ENCODE measurements around the gene PLEKHO1. TPM values are rescaled to one million over a fixed set of nuclear protein-coding genes. Genes with fewer than 3 reads are reported as not detected.
A peak's percentile ranks its signal among the peaks of the same experiment; 100 is the strongest.

Gene PLEKHO1
- total RNA-seq, 5 donors from 2014 or later (not counting 1 experiment from before 2014, with no cell fraction given) = 68.9 to 183 (median 154) TPM

DNA sequence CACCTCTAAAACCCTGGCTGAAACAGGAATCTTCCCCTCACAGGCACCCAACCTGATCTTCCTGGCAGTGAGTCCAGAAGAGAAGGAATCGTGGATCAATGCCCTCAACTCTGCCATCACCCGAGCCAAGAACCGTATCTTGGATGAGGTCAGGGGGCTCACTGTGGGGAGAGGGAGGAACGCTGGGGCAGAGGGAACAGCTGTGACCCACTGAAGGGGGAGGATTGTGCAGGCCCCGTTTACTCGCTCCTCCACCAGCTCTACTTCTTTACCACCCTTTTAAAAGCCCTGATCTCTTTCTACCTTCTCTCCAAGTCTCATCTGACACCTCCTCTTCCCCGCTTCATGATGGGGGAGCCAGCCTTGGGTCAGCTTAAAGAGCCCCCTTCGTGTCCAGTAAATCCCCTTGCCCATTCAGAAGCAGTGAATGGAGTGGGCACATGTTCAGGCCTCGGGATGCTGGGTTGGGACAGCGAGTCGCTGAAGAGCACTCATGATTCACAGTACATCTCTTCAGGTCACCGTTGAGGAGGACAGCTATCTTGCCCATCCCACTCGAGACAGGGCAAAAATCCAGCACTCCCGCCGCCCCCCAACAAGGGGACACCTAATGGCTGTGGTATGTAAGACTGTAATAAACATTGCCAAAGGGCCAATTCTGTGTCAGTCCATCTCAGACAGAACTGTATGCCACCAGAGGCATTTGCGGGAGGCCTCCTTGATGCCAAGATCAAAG is 7.3 kb downstream of the PLEKHO1 start:
- ATAC-seq (replicated peaks in 1 of 4) (no peak), DNase-seq (no peak)
- Histone ChIP-seq H3K27ac (ENCODE audit: low read length) (no peak overlapping the region), H3K27me3 (replicated peaks in 1 of 2; ENCODE audit: control insufficient read depth in 2 of 2, extremely low read depth in 1 of 2, insufficient read depth in 2 of 2, low read length in 1 of 2) (no peaks in the 10 kb centered on the region), H3K4me1 (ENCODE audit: control insufficient read depth in 1 of 2, extremely low read depth in 1 of 2, insufficient read depth in 2 of 2, low read length in 2 of 2) (peaks cover 24 to 65% of the 10 kb centered on the region in 2 experiments), H3K36me3 (ENCODE audit: control insufficient read depth in 2 of 2, extremely low read depth in 1 of 2, insufficient read depth in 1 of 2, low read length in 1 of 2) (peaks cover 16 to 66% of the 10 kb centered on the region in 2 donors), H3K4me3 (ENCODE audit: control insufficient read depth in 1 of 2, extremely low read depth in 1 of 2, low read length in 1 of 2) (no peak overlapping the region), H3K9me3 (no peaks in the 10 kb centered on the region)
- POLR2A ChIA-PET = no interaction called here
- H3K4me3 Mint-ChIP-seq = no peak overlapping the region
- H3K36me3 Mint-ChIP-seq = peaks cover 56% of the 10 kb centered on the region
- peak overlapping the region; percentile 61 to 88 for H3K27ac Mint-ChIP-seq
- H3K9me3 Mint-ChIP-seq = no peaks in the 10 kb centered on the region
- H3K4me1 Mint-ChIP-seq = peaks cover 82 to 95% (median 93%) of the 10 kb centered on the region in 3 donors
- no peaks in the 10 kb centered on the region for H3K27me3 Mint-ChIP-seq
- CTCF ChIA-PET = interaction anchor here (0.7 to 4.4 kb wide), 6 partner anchors 30 to 195 kb away, joined by 3 to 18 read pairs (median 4); no protein-coding TSS in a partner anchor
- WGBS (ENCODE audit: insufficient coverage) = 95% methylated on average over 7 of the region's 16 CpGs

DNA sequence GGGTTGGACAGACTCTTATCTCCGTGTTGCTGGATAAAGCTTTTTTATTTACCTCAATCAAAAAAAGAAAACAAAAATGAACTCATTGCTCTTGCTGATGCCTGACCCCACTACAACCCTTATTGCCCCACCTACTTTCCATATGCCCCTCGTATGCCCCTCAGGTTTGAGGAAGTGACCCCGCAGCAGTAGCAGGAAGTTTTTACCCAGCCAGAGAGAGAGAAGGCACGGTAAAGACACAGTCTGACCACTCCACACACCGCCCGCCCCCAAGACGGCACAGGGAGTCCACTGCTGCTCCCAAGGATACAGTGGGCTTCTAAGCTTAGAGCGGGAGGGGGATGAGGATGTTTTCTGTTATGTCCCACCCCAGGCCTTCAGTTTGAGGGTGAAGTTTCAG is 9.8 kb downstream of the PLEKHO1 start:
- Histone ChIP-seq H3K27me3 (replicated peaks in 1 of 2; ENCODE audit: control insufficient read depth in 2 of 2, extremely low read depth in 1 of 2, insufficient read depth in 2 of 2, low read length in 1 of 2) (no peaks in the 10 kb centered on the region), H3K4me3 (ENCODE audit: control insufficient read depth in 1 of 2, extremely low read depth in 1 of 2, low read length in 1 of 2) (no peak overlapping the region), H3K4me1 (ENCODE audit: control insufficient read depth in 1 of 2, extremely low read depth in 1 of 2, insufficient read depth in 2 of 2, low read length in 2 of 2) (peaks cover 29 to 60% of the 10 kb centered on the region in 2 experiments), H3K9me3 (no peaks in the 10 kb centered on the region), H3K27ac (ENCODE audit: low read length) (no peak overlapping the region), H3K36me3 (ENCODE audit: control insufficient read depth in 2 of 2, extremely low read depth in 1 of 2, insufficient read depth in 1 of 2, low read length in 1 of 2) (peaks cover 16 to 49% of the 10 kb centered on the region in 2 donors)
- Mint-ChIP-seq H3K4me1 (peaks cover 77 to 93% (median 83%) of the 10 kb centered on the region in 3 donors), H3K9me3 (no peaks in the 10 kb centered on the region), H3K27ac (peak overlapping the region; percentile 56), H3K36me3 (peaks cover 38% of the 10 kb centered on the region), H3K4me3 (no peak overlapping the region), H3K27me3 (no peaks in the 10 kb centered on the region)
- ChIA-PET POLR2A (interaction anchor here in 1 of 2 donors (0.7 kb wide), 1 partner anchor 8 kb away, joined by 5 read pairs; no protein-coding TSS in a partner anchor), CTCF (interaction anchor here in 1 of 2 donors (0.7 to 4.4 kb wide), 3 partner anchors 28 to 638 kb away, joined by 3 to 18 read pairs (median 3); no protein-coding TSS in a partner anchor)
- ATAC-seq (replicated peaks in 1 of 4) = no peak
- 69% methylated on average over 7 of the region's 8 CpGs for WGBS (ENCODE audit: insufficient coverage)
- peak in 1 of 35 experiments; percentile 18 for DNase-seq

DNA sequence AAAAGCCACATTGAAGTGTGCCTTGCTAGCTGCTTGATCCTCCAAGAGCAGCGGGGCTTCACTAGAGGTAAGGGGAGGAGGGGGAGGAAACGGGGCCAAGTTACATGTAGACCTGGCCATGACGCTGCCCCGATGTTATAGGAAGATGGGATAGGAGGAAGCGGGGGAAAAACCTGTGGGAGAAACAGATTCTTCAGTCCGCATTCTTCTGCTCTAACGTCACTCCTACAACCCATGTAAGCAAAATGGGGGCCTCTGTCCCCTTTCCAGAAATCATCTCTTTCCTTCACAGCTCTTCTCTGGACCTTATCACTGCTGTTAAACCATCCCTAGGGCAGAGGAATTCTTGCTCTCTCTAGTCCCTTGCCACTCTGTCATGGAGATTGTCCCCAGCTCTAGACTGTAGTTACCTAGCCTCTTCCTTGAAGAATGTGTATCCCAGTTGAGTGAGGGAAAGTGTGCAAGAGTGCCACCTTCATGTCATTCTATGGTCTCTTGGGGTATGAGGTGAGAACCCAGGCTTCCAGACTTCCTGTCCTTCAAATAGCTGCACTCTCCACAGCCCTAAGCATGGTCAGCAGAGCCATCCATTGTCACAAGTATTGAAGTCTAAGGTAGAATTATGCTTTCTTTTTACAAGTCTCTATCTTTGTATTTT is 11.4 kb downstream of the PLEKHO1 start:
- peak overlapping the region in 1 of 3 donors; percentile 48 for H3K4me3 Mint-ChIP-seq
- Histone ChIP-seq H3K4me3 (ENCODE audit: control insufficient read depth in 1 of 2, extremely low read depth in 1 of 2, low read length in 1 of 2) (no peak overlapping the region), H3K4me1 (ENCODE audit: control insufficient read depth in 1 of 2, extremely low read depth in 1 of 2, insufficient read depth in 2 of 2, low read length in 2 of 2) (peaks cover 29 to 55% of the 10 kb centered on the region in 2 experiments), H3K36me3 (ENCODE audit: control insufficient read depth in 2 of 2, extremely low read depth in 1 of 2, insufficient read depth in 1 of 2, low read length in 1 of 2) (peaks cover 16 to 33% of the 10 kb centered on the region in 2 donors), H3K9me3 (no peaks in the 10 kb centered on the region), H3K27me3 (replicated peaks in 1 of 2; ENCODE audit: control insufficient read depth in 2 of 2, extremely low read depth in 1 of 2, insufficient read depth in 2 of 2, low read length in 1 of 2) (no peaks in the 10 kb centered on the region), H3K27ac (ENCODE audit: low read length) (peak overlapping the region; percentile 36)
- peaks cover 71 to 92% (median 76%) of the 10 kb centered on the region in 3 donors for H3K4me1 Mint-ChIP-seq
- WGBS (ENCODE audit: insufficient coverage) = 43% methylated on average over 1 of the region's 7 CpGs
- no peaks in the 10 kb centered on the region for H3K9me3 Mint-ChIP-seq
- ChIA-PET POLR2A (interaction anchor here (0.7 to 1.0 kb wide), 3 partner anchors 26 to 51 kb away, joined by 3 to 9 read pairs (median 4); no protein-coding TSS in a partner anchor), CTCF (interaction anchor here (0.7 to 4.4 kb wide), 7 partner anchors 12 to 92 kb away, joined by 3 to 23 read pairs (median 10); partner anchors contain the start of gene PLEKHO1 (in 1 of the 2))
- DNase-seq = no peak
- no peaks in the 10 kb centered on the region for H3K27me3 Mint-ChIP-seq
- peaks cover 24% of the 10 kb centered on the region for H3K36me3 Mint-ChIP-seq
- peak overlapping the region; percentile 79 to 86 for H3K27ac Mint-ChIP-seq
- ATAC-seq (replicated peaks in 1 of 4) = no peak

DNA sequence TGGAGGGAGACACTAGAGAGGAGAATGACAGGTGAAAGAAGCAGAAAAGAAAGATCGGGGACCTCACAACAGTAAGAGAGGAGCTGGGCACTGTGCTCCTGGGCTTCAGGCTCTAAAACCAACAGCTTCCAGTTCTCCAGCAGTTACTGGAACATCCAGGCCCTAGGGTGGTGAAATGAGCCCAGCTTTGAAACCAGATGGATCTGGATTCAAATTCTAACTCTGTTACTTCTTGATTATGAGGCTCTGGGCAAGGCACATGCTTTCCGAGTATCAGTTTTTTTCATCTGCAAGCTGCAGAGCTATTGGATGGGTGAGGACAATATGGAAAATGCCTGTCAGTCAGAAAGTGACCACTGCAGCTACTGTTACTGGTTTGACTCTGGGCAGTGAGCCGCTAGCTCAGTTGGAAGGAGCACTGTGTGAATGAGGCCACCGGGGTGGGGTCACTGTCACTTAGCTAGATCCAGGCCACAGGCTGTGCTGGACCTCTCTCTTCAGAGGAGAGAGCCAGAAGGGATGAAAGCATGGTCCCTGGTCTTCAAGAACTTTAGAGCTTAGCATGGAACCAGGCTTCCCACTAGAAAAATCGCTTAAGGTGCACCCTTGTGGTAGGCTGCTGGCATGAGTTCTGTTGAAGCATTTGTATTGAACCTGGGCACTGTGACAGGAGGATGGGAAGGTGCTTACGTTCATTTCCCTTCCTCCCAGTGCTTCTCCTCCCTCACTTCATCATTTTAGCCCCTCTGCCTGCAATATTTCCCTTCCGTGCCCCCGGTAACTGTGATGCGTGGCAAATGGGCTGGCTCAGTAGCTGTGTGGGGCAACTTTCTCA is 12.2 kb downstream of the PLEKHO1 start:
- H3K36me3 Mint-ChIP-seq = peaks cover 18% of the 10 kb centered on the region
- Histone ChIP-seq H3K9me3 (no peaks in the 10 kb centered on the region), H3K36me3 (ENCODE audit: control insufficient read depth in 2 of 2, extremely low read depth in 1 of 2, insufficient read depth in 1 of 2, low read length in 1 of 2) (peaks cover 9 to 26% of the 10 kb centered on the region in 2 donors), H3K4me3 (ENCODE audit: control insufficient read depth in 1 of 2, extremely low read depth in 1 of 2, low read length in 1 of 2) (peak overlapping the region in 1 of 2 donors; percentile 35), H3K27ac (ENCODE audit: low read length) (no peak overlapping the region), H3K27me3 (replicated peaks in 1 of 2; ENCODE audit: control insufficient read depth in 2 of 2, extremely low read depth in 1 of 2, insufficient read depth in 2 of 2, low read length in 1 of 2) (no peaks in the 10 kb centered on the region), H3K4me1 (ENCODE audit: control insufficient read depth in 1 of 2, extremely low read depth in 1 of 2, insufficient read depth in 2 of 2, low read length in 2 of 2) (peaks cover 29 to 53% of the 10 kb centered on the region in 2 experiments)
- CTCF ChIA-PET = interaction anchor here (0.6 to 3.1 kb wide), 9 partner anchors 9 to 662 kb away, joined by 3 to 23 read pairs (median 4); partner anchors contain the start of gene PLEKHO1 (in 1 of the 2)
- H3K9me3 Mint-ChIP-seq = no peaks in the 10 kb centered on the region
- POLR2A ChIA-PET = no interaction called here
- H3K27ac Mint-ChIP-seq = peak overlapping the region; percentile 11 to 86
- peak overlapping the region in 1 of 3 donors; percentile 62 for H3K4me3 Mint-ChIP-seq
- H3K4me1 Mint-ChIP-seq = peaks cover 65 to 84% (median 67%) of the 10 kb centered on the region in 3 donors
- WGBS (ENCODE audit: insufficient coverage) = 79% methylated on average over 6 of the region's 9 CpGs
- ATAC-seq (replicated peaks in 1 of 4) (peak; percentile 18 to 53 (median 40)), DNase-seq (peak in 2 of 35 experiments; percentile 17 to 46)
- H3K27me3 Mint-ChIP-seq = no peaks in the 10 kb centered on the region

DNA sequence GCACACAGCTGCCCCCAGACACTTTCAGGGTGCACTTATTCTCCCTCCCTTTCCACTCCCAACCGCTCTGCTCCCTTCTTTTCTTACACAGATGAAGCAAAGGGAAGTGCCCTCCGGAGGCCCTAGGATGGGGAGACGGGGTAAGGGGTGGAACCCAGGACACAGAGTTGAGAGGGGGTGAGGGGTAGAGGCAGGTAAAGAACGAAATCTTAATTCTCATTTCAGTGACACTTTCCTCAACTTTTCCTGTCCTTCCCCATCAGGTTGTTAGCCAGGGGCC is 12.8 kb downstream of the PLEKHO1 start:
- Mint-ChIP-seq H3K27me3 (no peaks in the 10 kb centered on the region), H3K4me1 (peaks cover 60 to 79% (median 62%) of the 10 kb centered on the region in 3 donors), H3K36me3 (peaks cover 12% of the 10 kb centered on the region), H3K4me3 (peak overlapping the region in 1 of 3 donors; percentile 62), H3K9me3 (no peaks in the 10 kb centered on the region), H3K27ac (peak overlapping the region in 1 of 2 donors; percentile 86)
- Histone ChIP-seq H3K36me3 (ENCODE audit: control insufficient read depth in 2 of 2, extremely low read depth in 1 of 2, insufficient read depth in 1 of 2, low read length in 1 of 2) (peaks cover 9 to 22% of the 10 kb centered on the region in 2 donors), H3K4me3 (ENCODE audit: control insufficient read depth in 1 of 2, extremely low read depth in 1 of 2, low read length in 1 of 2) (peak overlapping the region in 1 of 2 donors; percentile 35), H3K27me3 (replicated peaks in 1 of 2; ENCODE audit: control insufficient read depth in 2 of 2, extremely low read depth in 1 of 2, insufficient read depth in 2 of 2, low read length in 1 of 2) (no peaks in the 10 kb centered on the region), H3K9me3 (no peaks in the 10 kb centered on the region), H3K27ac (ENCODE audit: low read length) (peak overlapping the region; percentile 13), H3K4me1 (ENCODE audit: control insufficient read depth in 1 of 2, extremely low read depth in 1 of 2, insufficient read depth in 2 of 2, low read length in 2 of 2) (peaks cover 29 to 48% of the 10 kb centered on the region in 2 experiments)
- ATAC-seq (replicated peaks in 1 of 4) (no peak), DNase-seq (no peak)
- ChIA-PET POLR2A (no interaction called here), CTCF (interaction anchor here (0.6 to 3.1 kb wide), 7 partner anchors 9 to 661 kb away, joined by 3 to 23 read pairs (median 5); no protein-coding TSS in a partner anchor)
- WGBS (ENCODE audit: insufficient coverage) = no CpG with 5 or more reads among the region's 4 CpGs

All from T-cell (primary cell).